Epithelial cell of esophagus (primary cell): ENCODE data around the gene EXTL1.

Experiments used
- DNase-seq: peaks from one replicate; pipeline ENCODE4 v3.0.0; 2010; ENCODE audit warnings: low read depth
- H3K4me3 ChIP-seq: 2 replicates; pipeline ENCODE4 v1.5.1; 2011; ENCODE audit warnings: mild to moderate bottlenecking, low read length, control low read depth
- CTCF ChIP-seq: IDR thresholded peaks from 2 replicates; pipeline ENCODE4 v1.5.1; 2011; ENCODE audit warnings: low read depth, mild to moderate bottlenecking, low read length, control low read depth, inconsistent platforms; ENCODE audit not compliant: insufficient read depth; ENCODE audit errors: missing control alignments

Gene EXTL1

GRCh38 chr1:25997828-25998761 is 23.5 kb upstream of the EXTL1 start, which contains the start of gene PAFAH2:
Gene PAFAH2 (minus strand): TSS chr1:25998063. CDS start chr1:25990816, 7,247 bp downstream.
- peak; percentile 100 for DNase-seq
- peak; percentile 96 for TF ChIP-seq CTCF
- H3K4me3 ChIP-seq = peak within 1 kb of the TSS; percentile 70

DNA sequence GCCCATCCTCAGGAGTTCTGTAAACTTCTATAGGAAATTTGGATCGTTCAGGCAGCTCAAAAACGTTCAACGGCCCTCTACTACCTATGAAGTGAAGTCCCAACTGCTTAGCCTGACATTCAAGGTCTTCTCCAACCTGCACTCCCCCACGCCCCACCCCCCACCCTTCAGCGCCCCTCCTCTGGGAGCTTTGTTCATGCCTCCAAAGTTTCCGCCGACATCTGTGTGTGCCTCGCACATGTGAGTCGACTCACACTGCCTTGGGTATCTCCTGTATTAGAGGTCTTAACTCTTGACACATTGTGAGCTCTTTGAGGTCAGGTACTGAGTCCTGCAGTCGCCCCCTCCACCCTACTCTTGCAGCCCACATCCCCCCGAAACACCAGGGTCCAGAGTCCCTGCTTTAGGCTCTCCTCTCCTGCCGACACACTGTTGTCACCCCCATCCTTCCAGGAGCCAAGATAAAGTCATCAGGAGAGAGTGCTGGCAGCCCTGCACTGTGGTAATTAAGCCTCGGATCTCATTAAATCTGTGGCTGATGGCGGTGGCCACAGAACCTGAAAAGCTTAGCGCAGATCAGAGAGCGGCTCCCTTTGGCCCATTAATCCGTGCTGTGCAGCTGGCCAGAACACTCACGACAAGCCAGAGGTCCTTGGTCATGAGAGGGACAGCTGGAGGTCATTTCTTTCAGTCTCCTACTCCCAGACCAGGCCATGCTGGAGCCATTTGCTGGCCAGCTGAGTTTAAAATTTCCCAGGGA is 22.4 kb upstream of the EXTL1 start:
- no peak for DNase-seq
- H3K4me3 ChIP-seq = no peak overlapping the region
- TF ChIP-seq CTCF = no peak

DNA sequence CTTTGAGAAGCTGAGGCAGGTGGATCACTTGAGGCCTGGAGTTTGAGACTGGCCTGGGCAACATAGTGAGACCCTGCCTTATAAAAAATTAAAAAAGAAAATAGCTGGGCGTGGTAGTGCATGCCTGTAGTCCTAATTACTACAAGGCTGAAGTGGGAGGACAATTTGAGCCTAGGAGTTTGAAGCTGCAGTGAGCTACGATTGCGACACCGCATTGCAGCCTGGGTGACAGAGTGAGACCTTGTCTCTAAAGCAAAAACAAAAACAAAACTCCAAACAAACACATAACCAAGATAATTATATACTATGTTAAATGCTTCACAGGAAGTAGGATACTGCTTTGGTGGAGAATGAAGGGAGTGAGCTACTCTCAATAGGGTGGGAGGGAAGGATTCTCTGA is 18.3 kb upstream of the EXTL1 start:
- no peak for DNase-seq
- H3K4me3 ChIP-seq = no peak overlapping the region
- no peak for TF ChIP-seq CTCF

GRCh38 chr1:26003756-26004155 is 17.8 kb upstream of the EXTL1 start:
- no peak for TF ChIP-seq CTCF
- no peak for DNase-seq
- no peak overlapping the region for H3K4me3 ChIP-seq

DNA sequence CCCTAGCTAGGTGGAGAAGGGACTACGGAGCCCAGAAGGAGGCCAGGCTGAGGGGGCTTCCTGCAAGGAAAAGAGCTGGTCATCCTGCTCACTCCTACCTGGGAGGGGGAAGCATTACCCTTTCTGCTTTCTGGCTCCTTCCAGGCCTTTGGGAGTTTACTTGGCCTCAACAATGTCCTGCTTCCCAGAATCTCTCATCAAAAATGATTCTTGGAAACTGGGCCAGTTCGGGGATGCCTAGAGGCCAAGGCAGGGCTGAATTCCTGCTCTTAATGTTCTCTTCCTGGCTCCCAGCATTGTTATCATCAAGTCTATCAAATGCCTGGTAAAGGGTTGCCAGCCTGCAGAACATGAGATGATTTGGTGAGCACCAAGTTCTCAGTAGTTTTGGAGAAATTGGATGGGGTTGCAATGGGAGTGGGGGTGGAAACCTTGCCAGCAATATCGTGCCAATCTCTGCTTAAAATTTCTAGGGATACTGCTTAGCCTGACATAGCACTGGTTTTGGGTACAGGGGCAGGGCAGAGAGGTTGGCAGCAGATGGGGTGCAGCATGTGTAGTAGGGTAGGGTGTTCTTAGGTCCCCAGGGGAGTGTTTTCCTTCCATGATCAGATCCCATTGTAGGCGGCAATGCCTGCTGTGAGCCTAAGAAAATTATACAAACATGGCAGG is 16.0 kb upstream of the EXTL1 start:
- no peak for TF ChIP-seq CTCF
- no peak for DNase-seq
- H3K4me3 ChIP-seq = no peak overlapping the region

- TF ChIP-seq CTCF = no peak
- DNase-seq = no peak
- no peak overlapping the region for H3K4me3 ChIP-seq
Observed at GRCh38 chr1:26006710-26007109, 14.9 kb upstream of the EXTL1 start.
